ENCODE data around the gene PDE9A. TPM values are rescaled to one million over a fixed set of nuclear protein-coding genes. Genes with fewer than 3 reads are reported as not detected.

Gene PDE9A
- total and polyA plus RNA-seq, 2 donors (not counting 1 experiment from before 2014, with no cell fraction given) = 0.34 to 5.8 TPM

DNA sequence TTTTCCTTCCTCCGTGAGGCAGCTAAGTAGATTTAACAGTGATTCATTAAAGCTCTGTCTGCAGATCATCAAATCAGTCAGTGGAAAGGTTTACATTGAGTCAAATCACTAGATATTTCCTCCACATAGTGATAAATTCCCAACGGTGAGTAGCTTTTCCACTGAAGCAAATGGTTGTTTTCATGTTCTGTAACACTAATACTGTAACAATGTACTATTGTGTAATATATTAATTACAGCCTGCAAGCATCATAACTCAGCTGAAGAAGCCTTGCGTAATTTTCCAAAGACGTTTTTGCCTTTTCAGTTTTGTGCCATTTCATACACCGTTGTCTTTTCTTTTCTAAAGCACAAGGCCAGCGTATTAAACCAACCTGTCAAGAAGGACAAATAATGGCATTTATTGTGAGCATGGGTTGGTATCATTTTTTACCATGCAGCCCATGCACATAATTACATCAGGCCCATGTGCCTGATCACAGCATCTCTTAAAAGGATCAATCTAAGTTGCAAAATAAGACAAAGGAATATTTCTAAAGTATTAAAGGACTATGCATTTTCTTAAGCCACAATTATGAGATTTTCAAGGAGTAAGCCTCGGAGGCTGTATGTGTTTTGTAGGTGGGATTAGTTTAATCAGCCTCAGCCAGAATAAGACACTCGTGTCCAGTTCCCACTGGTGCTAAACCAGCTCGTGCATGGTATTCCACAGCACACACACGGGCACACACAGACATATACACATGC is 16.7 kb upstream of the PDE9A start:
- TF ChIP-seq, protein P1, sequence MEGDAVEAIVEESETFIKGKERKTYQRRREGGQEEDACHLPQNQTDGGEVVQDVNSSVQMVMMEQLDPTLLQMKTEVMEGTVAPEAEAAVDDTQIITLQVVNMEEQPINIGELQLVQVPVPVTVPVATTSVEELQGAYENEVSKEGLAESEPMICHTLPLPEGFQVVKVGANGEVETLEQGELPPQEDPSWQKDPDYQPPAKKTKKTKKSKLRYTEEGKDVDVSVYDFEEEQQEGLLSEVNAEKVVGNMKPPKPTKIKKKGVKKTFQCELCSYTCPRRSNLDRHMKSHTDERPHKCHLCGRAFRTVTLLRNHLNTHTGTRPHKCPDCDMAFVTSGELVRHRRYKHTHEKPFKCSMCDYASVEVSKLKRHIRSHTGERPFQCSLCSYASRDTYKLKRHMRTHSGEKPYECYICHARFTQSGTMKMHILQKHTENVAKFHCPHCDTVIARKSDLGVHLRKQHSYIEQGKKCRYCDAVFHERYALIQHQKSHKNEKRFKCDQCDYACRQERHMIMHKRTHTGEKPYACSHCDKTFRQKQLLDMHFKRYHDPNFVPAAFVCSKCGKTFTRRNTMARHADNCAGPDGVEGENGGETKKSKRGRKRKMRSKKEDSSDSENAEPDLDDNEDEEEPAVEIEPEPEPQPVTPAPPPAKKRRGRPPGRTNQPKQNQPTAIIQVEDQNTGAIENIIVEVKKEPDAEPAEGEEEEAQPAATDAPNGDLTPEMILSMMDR (IDR thresholded peaks at IDR 0.05) = no peak
- no peak for TF ChIP-seq EZH2 (IDR thresholded peaks at IDR 0.05; ENCODE audit: borderline replicate concordance, insufficient read depth, low read depth, low read length, poor library complexity, severe bottlenecking)
- POLR2A ChIA-PET = no interaction called here
- ATAC-seq (ENCODE audit: low read depth) (no peak), DNase-seq (no peak)
- CTCF ChIA-PET = no interaction called here
- Histone ChIP-seq H3K4me3 (ENCODE audit: control extremely low read depth in 1 of 5, extremely low read depth in 1 of 5, insufficient read depth in 1 of 5, low read depth in 2 of 5, low read length in 4 of 5) (no peak overlapping the region), H2AFZ (ENCODE audit: insufficient read depth, low read depth, low read length, poor library complexity, severe bottlenecking) (no peak overlapping the region), H3K36me3 (replicated peaks in 1 of 2; ENCODE audit: control extremely low read depth in 1 of 2, control insufficient read depth in 1 of 2, extremely low read depth in 1 of 2, insufficient read depth in 2 of 2, low read length in 1 of 2) (no peaks in the 10 kb centered on the region), H3K27ac (ENCODE audit: low read length in 2 of 2) (no peak overlapping the region), H3K27me3 (replicated peaks in 1 of 4; ENCODE audit: control extremely low read depth in 1 of 4, control insufficient read depth in 3 of 4, insufficient read depth in 4 of 4, low read length in 3 of 4) (peaks cover 0 to 3% (median 1%) of the 10 kb centered on the region in 4 experiments), H3K79me2 (ENCODE audit: control insufficient read depth, insufficient read depth, low read length) (no peaks in the 10 kb centered on the region), H3K9ac (ENCODE audit: low read length) (no peak overlapping the region), H3K4me1 (ENCODE audit: control insufficient read depth in 2 of 2, insufficient read depth in 2 of 2, low read length in 2 of 2) (no peaks in the 10 kb centered on the region), H4K20me1 (ENCODE audit: control insufficient read depth, insufficient read depth, low read length, poor library complexity, severe bottlenecking) (no peaks in the 10 kb centered on the region), H3K9me3 (ENCODE audit: control extremely low read depth in 1 of 3, control insufficient read depth in 2 of 3, insufficient read depth in 1 of 3, low read length in 2 of 3) (no peaks in the 10 kb centered on the region), H3K4me2 (replicated peaks; ENCODE audit: low read depth, low read length, poor library complexity, severe bottlenecking) (no peak overlapping the region)
- 81% methylated on average over 3 of the region's 10 CpGs for WGBS (ENCODE audit: insufficient coverage)
- no peak overlapping the region for H3K27ac Mint-ChIP-seq
- H3K4me3 Mint-ChIP-seq = no peak overlapping the region
- intact Hi-C loops (cut with micrococcal nuclease) = no loop called here
- no peaks in the 10 kb centered on the region for H3K9me3 Mint-ChIP-seq (ENCODE audit: insufficient read depth)
- peaks cover 9% of the 10 kb centered on the region for H3K27me3 Mint-ChIP-seq
- no peaks in the 10 kb centered on the region for H3K4me1 Mint-ChIP-seq

DNA sequence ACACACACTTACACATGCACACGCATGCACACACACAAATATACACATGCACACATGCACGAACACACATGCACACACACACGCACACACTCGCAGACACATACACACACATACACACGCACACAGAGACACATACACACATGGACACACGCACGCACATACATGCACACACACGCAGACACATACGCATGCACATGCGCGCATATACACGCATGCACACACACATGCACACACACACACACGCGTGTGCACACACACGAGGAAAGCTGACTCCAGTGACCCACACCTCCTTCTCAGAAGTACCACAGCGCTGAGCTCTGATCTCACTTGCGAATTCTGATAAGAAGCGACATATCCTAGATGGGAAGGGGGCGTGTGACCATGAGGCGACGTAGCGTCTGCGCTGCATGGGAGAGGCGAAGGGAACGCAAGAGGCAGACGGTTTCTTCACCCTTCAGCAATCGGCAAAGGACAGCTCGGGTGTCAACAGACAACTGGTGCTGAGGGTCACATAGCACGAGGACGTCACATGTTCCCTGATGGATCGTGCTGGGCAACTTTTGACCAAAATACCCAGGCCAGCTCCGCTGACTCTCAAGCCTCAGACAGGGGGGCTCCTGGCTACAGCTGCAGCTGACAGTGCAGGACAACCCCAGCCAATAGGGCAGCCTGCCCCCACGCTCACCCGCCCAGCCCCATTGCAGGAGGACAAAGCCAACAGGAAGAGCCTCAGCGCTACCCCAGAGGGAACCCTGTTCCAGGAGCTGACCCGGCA is 16.0 kb upstream of the PDE9A start:
- no peak overlapping the region for H3K4me3 ChIP-seq (ENCODE audit: control extremely low read depth in 1 of 5, extremely low read depth in 1 of 5, insufficient read depth in 1 of 5, low read depth in 2 of 5, low read length in 4 of 5)
- no peak for ATAC-seq (ENCODE audit: low read depth)
- no peaks in the 10 kb centered on the region for H3K9me3 Mint-ChIP-seq (ENCODE audit: insufficient read depth)
- H3K4me1 ChIP-seq (ENCODE audit: control insufficient read depth in 2 of 2, insufficient read depth in 2 of 2, low read length in 2 of 2) = no peaks in the 10 kb centered on the region
- peaks cover 14% of the 10 kb centered on the region for H3K27me3 Mint-ChIP-seq
- CTCF ChIA-PET = no interaction called here
- peaks cover 0 to 3% (median 1%) of the 10 kb centered on the region in 4 experiments for H3K27me3 ChIP-seq (replicated peaks in 1 of 4; ENCODE audit: control extremely low read depth in 1 of 4, control insufficient read depth in 3 of 4, insufficient read depth in 4 of 4, low read length in 3 of 4)
- no peaks in the 10 kb centered on the region for H3K9me3 ChIP-seq (ENCODE audit: control extremely low read depth in 1 of 3, control insufficient read depth in 2 of 3, insufficient read depth in 1 of 3, low read length in 2 of 3)
- no peaks in the 10 kb centered on the region for H3K79me2 ChIP-seq (ENCODE audit: control insufficient read depth, insufficient read depth, low read length)
- no peak overlapping the region for H3K9ac ChIP-seq (ENCODE audit: low read length)
- no peak for TF ChIP-seq EZH2 (IDR thresholded peaks at IDR 0.05; ENCODE audit: borderline replicate concordance, insufficient read depth, low read depth, low read length, poor library complexity, severe bottlenecking)
- TF ChIP-seq, protein P1 (IDR thresholded peaks at IDR 0.05) = no peak
- intact Hi-C loops (cut with micrococcal nuclease) = no loop called here
- DNase-seq = no peak
- no peaks in the 10 kb centered on the region for H3K36me3 ChIP-seq (replicated peaks in 1 of 2; ENCODE audit: control extremely low read depth in 1 of 2, control insufficient read depth in 1 of 2, extremely low read depth in 1 of 2, insufficient read depth in 2 of 2, low read length in 1 of 2)
- H3K4me2 ChIP-seq (replicated peaks; ENCODE audit: low read depth, low read length, poor library complexity, severe bottlenecking) = no peak overlapping the region
- no peak overlapping the region for H3K27ac Mint-ChIP-seq
- H3K4me1 Mint-ChIP-seq = no peaks in the 10 kb centered on the region
- WGBS (ENCODE audit: insufficient coverage) = 95% methylated on average over 36 of the region's 36 CpGs
- POLR2A ChIA-PET = no interaction called here
- H3K4me3 Mint-ChIP-seq = no peak overlapping the region
- H2AFZ ChIP-seq (ENCODE audit: insufficient read depth, low read depth, low read length, poor library complexity, severe bottlenecking) = no peak overlapping the region
- no peak overlapping the region for H3K27ac ChIP-seq (ENCODE audit: low read length in 2 of 2)
- H4K20me1 ChIP-seq (ENCODE audit: control insufficient read depth, insufficient read depth, low read length, poor library complexity, severe bottlenecking) = no peaks in the 10 kb centered on the region
